Ureter (tissue), 1 donor: ENCODE results near the gene CDH22. TPM values are rescaled to one million over a fixed set of nuclear protein-coding genes. Genes with fewer than 3 reads are reported as not detected.

Experiments used
- DNase-seq: peaks from one replicate; pipeline ENCODE4 v3.0.0-alpha.2; 2020; ENCODE audit warnings: low spot score
- total RNA-seq: library from RNA; stranded (reverse); gene quantifications from one replicate; pipeline ENCODE4 v1.2.4, GENCODE V29; 2023
- donor health status: DM: yes; HTN: yes; CAD: no.

CDH22 gene
- 0.23 TPM for total RNA-seq

DNA sequence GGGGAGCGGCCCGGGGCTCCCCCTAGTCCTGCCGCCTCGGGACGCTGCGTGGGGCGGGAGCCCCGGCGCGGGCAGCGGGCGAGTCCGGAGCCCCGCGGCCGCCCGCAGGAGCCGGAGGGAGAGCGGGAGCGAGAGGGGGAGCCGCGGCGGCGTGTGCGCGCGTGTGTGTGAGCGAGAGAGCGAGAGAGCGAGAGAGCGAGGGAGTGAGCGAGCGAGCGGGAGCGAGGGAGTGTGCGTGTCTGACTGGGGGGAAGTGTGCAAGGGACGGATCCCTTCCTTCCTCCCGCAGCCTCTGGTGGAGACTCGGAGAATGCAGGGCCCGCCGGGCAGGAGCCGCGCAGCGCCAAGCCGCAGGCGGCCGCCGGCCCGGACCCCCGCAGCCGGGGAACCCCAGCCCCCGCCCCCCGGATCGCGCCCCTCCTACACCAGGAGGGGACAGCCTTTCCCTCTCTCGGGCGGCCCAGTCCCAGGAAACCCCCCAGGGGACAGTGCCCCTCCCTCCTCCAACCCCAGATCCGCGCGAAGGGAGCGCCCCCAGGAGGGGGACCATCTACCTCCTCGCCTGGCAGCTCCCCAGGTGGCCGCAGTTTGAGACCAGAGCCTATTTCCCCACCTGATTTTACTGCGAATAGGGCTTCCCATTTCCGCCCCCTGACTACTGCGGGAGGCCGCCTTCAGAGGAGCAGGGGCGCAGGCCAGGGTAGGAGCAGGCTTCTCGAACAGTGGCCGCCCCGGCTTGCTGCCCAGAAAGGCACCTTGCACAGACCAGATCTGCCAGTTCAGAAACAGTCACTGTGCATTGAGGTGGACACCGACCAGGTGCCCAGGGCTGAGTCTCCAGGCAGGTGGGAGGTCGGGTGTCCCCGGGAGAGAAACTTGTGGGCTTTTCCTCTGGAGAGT, at the start of gene CDH22:
Gene CDH22 (minus strand): TSS at position 241 of the 900 bp plus-strand sequence. CDS start 57,204 bp downstream, outside the sequence.
- no peak for DNase-seq

DNA sequence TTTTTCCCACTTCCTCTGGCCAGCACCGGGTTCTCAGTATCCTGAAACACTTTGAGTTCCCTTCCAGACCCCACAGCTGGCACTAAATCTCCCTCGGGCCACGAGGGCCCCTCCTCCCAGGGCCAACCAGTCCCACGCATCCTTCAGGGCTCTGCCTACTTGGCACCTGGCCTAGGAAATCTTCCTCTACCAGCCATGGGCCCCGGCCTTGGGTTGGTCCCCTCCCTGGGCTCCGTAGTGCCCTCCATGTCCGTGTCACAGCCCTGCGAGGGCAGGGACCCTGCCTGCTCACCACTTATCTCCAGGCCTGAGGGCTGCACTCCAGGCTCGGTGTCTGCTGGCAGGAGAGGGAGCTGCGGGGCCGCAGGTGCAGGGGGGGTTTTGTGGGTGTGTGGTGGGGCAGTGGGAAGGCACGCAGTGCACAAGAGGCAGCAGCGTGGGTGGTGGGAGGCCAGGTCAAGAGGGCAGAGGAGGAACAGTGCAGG, 48.8 kb upstream of the CDH22 start:
- DNase-seq, result no peak

DNA sequence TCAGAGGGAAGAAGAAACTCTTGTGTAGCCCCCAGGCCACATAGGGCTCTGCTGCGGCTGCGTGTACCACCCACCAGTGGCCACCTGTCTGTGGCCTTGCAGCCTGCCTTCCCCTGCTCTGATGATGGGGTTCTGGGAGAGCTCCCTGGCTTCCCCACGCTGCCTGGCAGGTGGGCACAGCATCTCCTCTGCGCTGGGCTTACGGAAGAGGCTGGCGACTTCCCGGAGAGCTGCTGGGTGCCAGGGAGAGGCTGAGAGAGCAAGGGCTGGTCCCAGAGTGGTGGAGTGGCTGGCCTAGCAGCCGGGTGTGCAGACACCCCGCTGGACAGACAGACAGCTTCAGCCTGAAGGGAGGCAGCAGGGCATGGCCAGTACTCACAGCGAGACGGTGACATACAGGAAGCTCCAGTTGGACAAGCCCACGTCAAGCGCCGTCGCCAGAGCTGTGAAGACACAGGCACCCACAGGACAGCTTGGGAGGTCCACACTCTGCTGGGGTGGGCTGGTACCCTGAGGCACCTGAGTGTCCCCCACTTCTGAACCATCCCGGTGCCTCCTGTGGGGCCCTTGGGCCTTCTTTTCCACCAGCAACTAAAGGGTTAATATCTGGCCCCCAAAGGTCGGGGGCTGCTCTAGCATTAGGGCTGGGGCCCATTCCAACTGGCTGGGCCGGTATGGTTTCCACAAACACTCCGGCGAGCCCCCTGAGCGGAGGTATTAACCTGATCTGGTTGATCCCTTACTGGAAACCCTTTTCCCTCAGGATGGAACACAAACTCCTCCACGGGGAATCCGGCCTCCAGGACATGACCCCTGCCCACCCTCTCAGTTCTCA, 48.1 kb upstream of the CDH22 start:
- no peak for DNase-seq

- DNase-seq, result no peak
These were observed 47.5 kb upstream of the CDH22 start for GRCh38 chr20:46355778-46356177.

GRCh38 chr20:46354920-46355654, 46.8 kb upstream of the CDH22 start:
- DNase-seq, result no peak

DNA sequence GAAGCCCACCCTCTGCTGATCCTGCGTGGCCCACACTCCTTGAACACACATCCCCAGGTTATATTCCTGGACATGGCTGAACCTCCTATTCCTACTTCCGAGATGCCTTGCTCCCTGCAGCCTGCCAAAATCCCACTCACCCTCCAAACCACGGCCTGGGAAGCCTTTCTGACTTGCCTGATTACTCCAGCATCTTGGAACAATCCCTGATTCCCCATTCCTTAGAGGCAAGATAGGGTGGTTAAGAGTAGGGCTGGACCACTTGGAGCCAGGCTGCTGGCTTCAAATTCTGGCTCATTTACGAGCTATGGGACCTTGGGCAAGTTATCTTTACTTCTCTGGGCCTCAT, 45.9 kb upstream of the CDH22 start:
- no peak for DNase-seq

DNA sequence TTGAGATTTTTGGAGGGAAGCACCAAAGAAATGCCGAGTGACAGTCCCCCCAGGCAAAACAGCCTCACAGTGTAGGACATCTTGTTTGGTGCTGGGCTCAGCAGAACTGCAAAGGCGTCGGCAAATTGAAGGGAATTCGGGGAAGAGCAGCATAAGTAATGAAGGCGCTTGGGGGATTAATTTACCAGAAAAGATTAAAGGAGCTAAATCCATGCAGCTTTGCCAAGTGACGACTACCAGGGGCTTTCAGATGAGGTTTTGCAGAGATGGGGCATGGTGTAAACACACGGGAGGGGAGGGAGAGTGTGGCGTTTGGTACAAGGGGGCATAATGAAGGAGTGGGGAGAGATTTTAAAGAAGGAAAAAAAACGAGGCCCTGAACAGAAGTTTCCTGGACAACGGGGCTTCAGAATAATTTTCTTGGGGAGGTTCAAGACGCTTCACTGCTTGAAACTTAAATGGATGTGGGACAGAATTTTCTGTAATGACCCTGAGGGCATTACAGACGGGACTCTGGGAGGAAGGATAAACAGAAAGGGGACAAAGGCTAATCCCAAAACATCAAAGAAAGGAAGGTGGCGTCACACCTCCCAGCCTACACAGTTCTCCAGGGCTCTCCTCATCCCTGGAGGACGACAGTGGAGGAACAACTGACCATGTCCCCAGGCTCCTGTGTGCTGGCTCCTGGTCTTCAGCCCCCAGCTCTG, 45.4 kb upstream of the CDH22 start:
- DNase-seq, result no peak

- DNase-seq, result no peak
These were observed 44.2 kb upstream of the CDH22 start for GRCh38 chr20:46352370-46352938.

- DNase-seq, result no peak
These were observed 43.2 kb upstream of the CDH22 start for GRCh38 chr20:46351357-46352058.

GRCh38 chr20:46350986-46351267, 42.6 kb upstream of the CDH22 start:
- no peak for DNase-seq

DNA sequence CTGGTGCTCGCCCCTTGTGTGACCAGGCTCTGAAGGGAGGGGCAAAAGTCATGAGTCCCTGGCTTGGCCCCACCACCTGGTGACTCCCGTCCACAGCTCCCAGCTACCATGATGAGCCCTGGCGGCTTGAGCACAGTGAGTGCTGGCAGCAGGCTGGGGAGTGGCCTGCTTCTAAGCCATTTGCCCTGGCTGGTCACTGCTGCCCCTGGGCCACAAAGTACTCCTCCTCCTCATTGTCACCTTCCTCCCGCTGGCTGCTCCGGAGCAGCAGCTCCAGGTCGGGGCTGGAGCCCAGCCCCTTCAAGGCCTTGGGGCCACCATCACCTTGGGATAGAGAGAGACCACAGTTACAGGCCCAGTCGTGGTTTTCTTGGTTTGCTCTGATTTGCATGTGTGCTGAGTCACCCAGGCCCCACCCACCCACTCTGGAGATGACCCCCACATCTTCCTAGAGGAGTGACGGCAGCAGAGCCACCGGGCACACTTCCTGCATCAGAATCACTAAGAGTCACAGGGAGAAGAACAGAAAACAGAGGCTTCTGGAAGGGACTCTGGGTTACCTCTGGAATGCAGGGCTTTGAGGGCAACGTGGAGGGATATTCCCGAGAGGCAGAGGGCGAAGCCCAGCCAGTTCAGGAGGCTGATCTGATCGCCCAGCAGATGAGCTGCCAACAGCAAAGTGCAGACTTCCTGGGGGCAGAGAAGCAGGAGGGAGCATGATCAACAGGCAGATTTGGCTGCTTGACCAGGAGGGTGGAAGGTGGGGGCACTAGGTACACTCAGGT, 42.1 kb upstream of the CDH22 start:
- DNase-seq, result no peak

- DNase-seq, result no peak
These were observed 41.4 kb upstream of the CDH22 start for GRCh38 chr20:46349742-46350056.

DNA sequence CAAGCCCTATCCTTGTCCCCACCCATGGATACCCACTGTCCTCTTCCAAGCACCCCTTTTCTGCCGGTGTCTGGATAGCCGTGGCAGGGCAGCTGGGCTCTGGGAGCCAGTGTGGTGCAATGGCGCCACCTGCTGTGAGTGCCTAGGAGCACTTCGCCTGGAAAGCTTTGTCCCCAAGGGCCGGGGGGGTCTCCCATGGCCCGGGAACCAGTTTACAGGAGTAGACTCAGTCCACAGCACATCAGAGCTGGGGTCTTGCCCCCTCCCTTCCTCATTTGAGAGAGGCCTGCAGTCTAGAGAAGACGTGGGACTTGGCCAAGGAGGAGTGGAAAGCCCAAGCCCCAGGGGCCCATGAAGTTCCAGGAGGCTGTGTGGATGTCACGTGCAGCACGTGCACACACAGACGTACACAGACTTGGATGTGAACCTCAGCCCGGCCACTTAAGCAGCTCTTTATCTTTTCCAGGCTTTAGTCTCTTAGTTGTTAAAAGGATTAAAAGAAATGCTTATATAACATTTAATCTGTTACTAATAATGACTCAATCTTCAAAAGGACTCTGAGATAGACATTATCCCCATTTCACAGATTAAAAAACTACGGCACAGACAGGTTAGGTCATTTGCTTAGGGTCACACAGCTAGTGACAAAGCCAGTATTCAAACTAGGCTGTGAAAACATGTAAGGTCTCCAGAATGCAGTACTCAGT, 40.9 kb upstream of the CDH22 start:
- DNase-seq, result no peak

- DNase-seq, result no peak
These were observed 39.8 kb upstream of the CDH22 start for GRCh38 chr20:46347841-46348803.

DNA sequence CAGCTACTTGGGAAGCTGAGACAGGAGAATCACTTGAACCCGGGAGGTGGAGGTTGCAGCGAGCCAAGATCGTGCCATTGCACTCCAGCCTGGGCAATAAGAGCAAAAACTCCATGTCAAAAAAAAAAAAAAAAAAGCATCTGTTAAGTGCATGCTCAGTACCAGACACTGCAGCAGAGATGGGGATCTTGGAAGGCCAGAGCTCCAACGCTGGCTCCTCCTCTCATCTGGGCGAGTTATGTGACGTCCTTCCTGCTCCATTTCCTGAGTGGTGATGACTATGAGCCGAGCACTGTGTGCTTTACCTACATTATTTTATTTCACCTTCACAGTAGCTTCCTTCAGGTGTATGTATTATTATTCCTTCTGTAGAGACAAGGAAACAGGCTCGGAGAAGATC, 38.5 kb upstream of the CDH22 start:
- no peak for DNase-seq

- no peak for DNase-seq
These were observed 36.3 kb upstream of the CDH22 start for GRCh38 chr20:46344488-46345162.

GRCh38 chr20:46343975-46344357, 35.7 kb upstream of the CDH22 start:
- DNase-seq, result no peak
